H9 (cell line): ENCODE data around the gene CHD6. TPM values are rescaled to one million over a fixed set of nuclear protein-coding genes. Genes with fewer than 3 reads are reported as not detected.

Source experiments
- DNase-seq: peaks from one replicate; pipeline ENCODE4 v3.0.0-alpha.2; 2017
- H2AFZ ChIP-seq: one replicate; pipeline ENCODE4 v1.6.1; 2013; ENCODE audit warnings: mild to moderate bottlenecking, low read length, control low read depth, moderate library complexity
- H2AK5ac ChIP-seq: 2 replicates; pipeline ENCODE4 v1.6.1; 2013; ENCODE audit warnings: low read length, control low read depth, mixed read lengths; ENCODE audit not compliant: insufficient read length
- H2BK120ac ChIP-seq: one replicate; pipeline ENCODE4 v1.6.1; 2013; ENCODE audit warnings: low read depth, mild to moderate bottlenecking, low read length, control low read depth, inconsistent platforms; ENCODE audit not compliant: poor library complexity, severe bottlenecking
- H2BK12ac ChIP-seq: 2 replicates; pipeline ENCODE4 v1.6.1; 2013; ENCODE audit warnings: low read length, control low read depth, mixed read lengths, low read depth; ENCODE audit not compliant: insufficient read length
- H2BK15ac ChIP-seq: 2 replicates; pipeline ENCODE4 v1.6.1; 2013; ENCODE audit warnings: low read depth, low read length, control low read depth
- H2BK20ac ChIP-seq: one replicate; pipeline ENCODE4 v1.6.1; 2013; ENCODE audit warnings: low read depth, mild to moderate bottlenecking, low read length, control low read depth, inconsistent platforms; ENCODE audit not compliant: poor library complexity, severe bottlenecking
- H2BK5ac ChIP-seq: 2 replicates; pipeline ENCODE4 v1.6.1; 2013; ENCODE audit warnings: low read length, control low read depth, mixed read lengths; ENCODE audit not compliant: insufficient read length
- H3K14ac ChIP-seq: 2 replicates; pipeline ENCODE4 v1.6.1; 2013; ENCODE audit warnings: low read length, control low read depth; ENCODE audit not compliant: insufficient read depth
- H3K18ac ChIP-seq: 2 replicates; pipeline ENCODE4 v1.6.1; 2013; ENCODE audit warnings: low read depth, mild to moderate bottlenecking, mixed read lengths, low read length, control low read depth; ENCODE audit not compliant: insufficient read length
- H3K23ac ChIP-seq: 2 replicates; pipeline ENCODE4 v1.6.1; 2013; ENCODE audit warnings: low read length, control low read depth, mixed read lengths, low read depth; ENCODE audit not compliant: insufficient read length
- H3K23me2 ChIP-seq: 2 replicates; pipeline ENCODE4 v1.6.1; 2013; ENCODE audit warnings: low read depth, mild to moderate bottlenecking, mixed read lengths, low read length, control low read depth; ENCODE audit not compliant: insufficient read length, poor library complexity, severe bottlenecking
- H3K27ac ChIP-seq: 2 replicates; pipeline ENCODE4 v1.5.1; 2013; ENCODE audit warnings: low read length, control low read depth, mixed read lengths, low read depth; ENCODE audit not compliant: insufficient read length
- H3K27me3 ChIP-seq: 2 replicates; pipeline ENCODE4 v1.6.1; 2013; ENCODE audit warnings: low read length, control low read depth, inconsistent platforms; ENCODE audit not compliant: insufficient read depth
- H3K4ac ChIP-seq: 2 replicates; pipeline ENCODE4 v1.6.1; 2013; ENCODE audit warnings: low read depth, mild to moderate bottlenecking, control low read depth, inconsistent platforms, low read length, moderate library complexity
- H3K4me1 ChIP-seq: 2 replicates; pipeline ENCODE4 v1.6.1; 2013; ENCODE audit warnings: low read length, control low read depth, inconsistent platforms; ENCODE audit not compliant: insufficient read depth
- H3K4me2 ChIP-seq: 2 replicates; pipeline ENCODE4 v1.6.1; 2013; ENCODE audit warnings: low read length, control low read depth, mixed read lengths; ENCODE audit not compliant: insufficient read length, insufficient read depth
- H3K56ac ChIP-seq: 2 replicates; pipeline ENCODE4 v1.6.1; 2013; ENCODE audit warnings: low read depth, mild to moderate bottlenecking, mixed read lengths, low read length, control low read depth; ENCODE audit not compliant: insufficient read length
- H3K79me1 ChIP-seq: 2 replicates; pipeline ENCODE4 v1.6.1; 2013; ENCODE audit warnings: low read depth, mild to moderate bottlenecking, moderate library complexity, low read length, control low read depth, inconsistent platforms; ENCODE audit not compliant: insufficient read depth, poor library complexity, severe bottlenecking
- H3K79me2 ChIP-seq: 2 replicates; pipeline ENCODE4 v1.6.1; 2013; ENCODE audit warnings: low read length, control low read depth, inconsistent platforms; ENCODE audit not compliant: insufficient read depth
- H3K9ac ChIP-seq: 2 replicates; pipeline ENCODE4 v1.6.1; 2013; ENCODE audit warnings: low read length, control low read depth, mixed read lengths; ENCODE audit not compliant: insufficient read length; ENCODE audit errors: extremely low read depth
- H3K9me3 ChIP-seq: one replicate; pipeline ENCODE4 v1.6.1; 2013; ENCODE audit warnings: low read depth, low read length, inconsistent platforms; ENCODE audit not compliant: control insufficient read depth
- H3T11ph ChIP-seq: one replicate; pipeline ENCODE4 v1.6.1; 2013; ENCODE audit warnings: mild to moderate bottlenecking, low read length, control low read depth, inconsistent platforms
- H4K20me1 ChIP-seq: one replicate; pipeline ENCODE4 v1.6.1; 2013; ENCODE audit not compliant: control insufficient read depth, insufficient read length, insufficient read depth
- H4K5ac ChIP-seq: 2 replicates; pipeline ENCODE4 v1.6.1; 2013; ENCODE audit warnings: low read depth, mild to moderate bottlenecking, mixed read lengths, low read length, control low read depth; ENCODE audit not compliant: insufficient read length
- H4K8ac ChIP-seq: replicated peaks from 2 replicates; pipeline ENCODE4 v1.6.1; 2013; ENCODE audit warnings: low read length, control low read depth, mixed read lengths, low read depth; ENCODE audit not compliant: insufficient read length
- H4K91ac ChIP-seq: 2 replicates; pipeline ENCODE4 v1.6.1; 2013; ENCODE audit warnings: low read depth, mild to moderate bottlenecking, moderate library complexity, mixed read lengths, low read length, control low read depth; ENCODE audit not compliant: insufficient read length
- H3K27ac Mint-ChIP-seq, 3 experiments: 2 replicates in 2 of 3; 3 replicates in 1 of 3; pipeline ENCODE4 v1.8.0; 2020 to 2021; ENCODE audit warnings: mixed read lengths in 3 of 3, mild to moderate bottlenecking in 1 of 3, moderate library complexity in 1 of 3
- H3K27me3 Mint-ChIP-seq: 2 replicates; pipeline ENCODE4 v1.8.0; 2021; ENCODE audit warnings: low read depth, mild to moderate bottlenecking, moderate library complexity, mixed read lengths
- H3K36me3 Mint-ChIP-seq, 3 experiments: 2 replicates in 2 of 3; 3 replicates in 1 of 3; pipeline ENCODE4 v1.8.0; 2020 to 2021; ENCODE audit warnings: low read depth in 3 of 3, mixed read lengths in 3 of 3; ENCODE audit not compliant: insufficient read depth in 1 of 3
- H3K4me1 Mint-ChIP-seq, 2 experiments: 2 replicates each; pipeline ENCODE4 v1.8.0; 2020; ENCODE audit warnings: mixed read lengths in 2 of 2
- H3K4me3 Mint-ChIP-seq, 2 experiments: 2 replicates in 1 of 2; 3 replicates in 1 of 2; pipeline ENCODE4 v1.8.0; 2020 to 2021; ENCODE audit warnings: mild to moderate bottlenecking in 2 of 2, mixed read lengths in 2 of 2, moderate library complexity in 1 of 2
- H3K9me3 Mint-ChIP-seq, 2 experiments: 2 replicates in 1 of 2; 3 replicates in 1 of 2; pipeline ENCODE4 v1.8.0; 2020; ENCODE audit warnings: mild to moderate bottlenecking in 2 of 2, mixed read lengths in 2 of 2, moderate library complexity in 1 of 2
- CTCF ChIP-seq: fragments of 200-600 bp; sonication (generic); conservative IDR thresholded peaks from 3 replicates; pipeline ENCODE4 v1.8.0; 2021; ENCODE audit warnings: antibody characterized with exemption, mild to moderate bottlenecking
- total RNA-seq: library from RNA; stranded (reverse); gene quantifications from 2 replicates; pipeline ENCODE4 v1.2.1, GENCODE V29; 2021

CHD6 gene
- total RNA-seq, 1 experiment from 2014 or later, result 51.5 TPM

GRCh38 chr20:41570557-41570956 lies 47.6 kb downstream of the CHD6 start:
- H2AFZ ChIP-seq, result no peak overlapping the region
- H3K18ac ChIP-seq, result no peak overlapping the region
- no peaks in the 10 kb centered on the region for H3K27me3 Mint-ChIP-seq
- H3K4me3 Mint-ChIP-seq, result no peak overlapping the region
- no peak overlapping the region for H2BK5ac ChIP-seq
- H3K27me3 ChIP-seq, result no peaks in the 10 kb centered on the region
- H2BK120ac ChIP-seq, result no peak overlapping the region
- H3K23ac ChIP-seq, result no peak overlapping the region
- peaks cover 45% of the 10 kb centered on the region for H3K79me2 ChIP-seq
- H3K36me3 Mint-ChIP-seq, result peaks cover 2 to 8% (median 5%) of the 10 kb centered on the region in 3 experiments; a peak in 5 of 7 replicates
- no peak overlapping the region for H4K91ac ChIP-seq
- no peaks in the 10 kb centered on the region for H3K23me2 ChIP-seq
- H3K14ac ChIP-seq, result no peak overlapping the region
- no peak overlapping the region for H3K9ac ChIP-seq
- no peak overlapping the region for H4K5ac ChIP-seq
- H3K79me1 ChIP-seq, result peaks cover 14% of the 10 kb centered on the region
- H3K27ac ChIP-seq, result no peak overlapping the region
- peaks cover 0 to 5% of the 10 kb centered on the region in 2 experiments; a peak in 3 of 5 replicates for H3K9me3 Mint-ChIP-seq
- H3K56ac ChIP-seq, result no peak overlapping the region
- H3K27ac Mint-ChIP-seq, result 0 out of 7 replicates have a peak overlapping the region, but pooled peaks of 1 of the 3 experiments have one; percentile 11
- H2BK15ac ChIP-seq, result no peak overlapping the region
- peaks cover 5% of the 10 kb centered on the region; the same call in 1 of the 2 replicates for H3K4me1 ChIP-seq
- H3K4me2 ChIP-seq, result no peak overlapping the region
- H2BK20ac ChIP-seq, result no peak overlapping the region
- DNase-seq, result no peak
- H3K4ac ChIP-seq, result no peak overlapping the region
- TF ChIP-seq CTCF, result no peak
- H4K8ac ChIP-seq, result no peak overlapping the region
- H3T11ph ChIP-seq, result no peak overlapping the region
- peaks cover 2% of the 10 kb centered on the region for H4K20me1 ChIP-seq
- peaks cover 25 to 44% of the 10 kb centered on the region in 2 experiments for H3K4me1 Mint-ChIP-seq
- H2AK5ac ChIP-seq, result no peak overlapping the region
- no peaks in the 10 kb centered on the region for H3K9me3 ChIP-seq
- H2BK12ac ChIP-seq, result no peak overlapping the region
